Muscle layer of duodenum (tissue), 2 donors: Measurements from ENCODE around the gene GMPR.
A peak's percentile ranks its signal among the peaks of the same experiment; 100 is the strongest.

Source experiments
- H3K27ac ChIP-seq: one replicate; pipeline ENCODE4 v1.7.0; 2013; ENCODE audit warnings: mild to moderate bottlenecking, low read length
- H3K27me3 ChIP-seq: one replicate; pipeline ENCODE4 v1.7.0; 2013; ENCODE audit warnings: low read depth, mild to moderate bottlenecking, control low read depth, low read length
- H3K36me3 ChIP-seq, 2 donors: one replicate each; pipeline ENCODE4 v1.7.0; 2013; ENCODE audit warnings: low read length in 2 of 2, control low read depth in 1 of 2, mild to moderate bottlenecking in 1 of 2; ENCODE audit not compliant: insufficient read depth in 2 of 2, control insufficient read depth in 1 of 2
- H3K4me1 ChIP-seq, 2 donors: one replicate each; pipeline ENCODE4 v1.7.0; 2013; ENCODE audit warnings: low read length in 2 of 2, mild to moderate bottlenecking in 2 of 2, control low read depth in 1 of 2, moderate library complexity in 1 of 2; ENCODE audit not compliant: insufficient read depth in 2 of 2, control insufficient read depth in 1 of 2
- H3K4me3 ChIP-seq, 2 donors: one replicate each; pipeline ENCODE4 v1.7.0; 2013; ENCODE audit warnings: low read length in 2 of 2, low read depth in 1 of 2, mild to moderate bottlenecking in 1 of 2
- H3K9me3 ChIP-seq, 2 donors: one replicate each; pipeline ENCODE4 v1.7.0; 2013; ENCODE audit warnings: low read length in 2 of 2, control low read depth in 1 of 2, mild to moderate bottlenecking in 1 of 2; ENCODE audit not compliant: control insufficient read depth in 1 of 2
- donor health status: healthy.

Gene GMPR

GRCh38 chr6:16227048-16227562 is 11.3 kb upstream of the GMPR start:
- Histone ChIP-seq H3K27me3 (no peaks in the 10 kb centered on the region), H3K36me3 (no peaks in the 10 kb centered on the region), H3K4me3 (no peak overlapping the region), H3K9me3 (peaks cover 0 to 2% of the 10 kb centered on the region in 2 donors), H3K27ac (no peak overlapping the region), H3K4me1 (peaks cover 0 to 12% of the 10 kb centered on the region in 2 donors)

- H3K9me3 ChIP-seq, result peaks cover 0 to 2% of the 10 kb centered on the region in 2 donors
- H3K4me3 ChIP-seq, result no peak overlapping the region
- peaks cover 0 to 12% of the 10 kb centered on the region in 2 donors for H3K4me1 ChIP-seq
- H3K27me3 ChIP-seq, result no peaks in the 10 kb centered on the region
- no peaks in the 10 kb centered on the region for H3K36me3 ChIP-seq
- H3K27ac ChIP-seq, result no peak overlapping the region
These were observed 10.8 kb upstream of the GMPR start for GRCh38 chr6:16227605-16228004.

GRCh38 chr6:16228043-16228442 is 10.3 kb upstream of the GMPR start:
- H3K9me3 ChIP-seq, result peaks cover 0 to 2% of the 10 kb centered on the region in 2 donors
- H3K27ac ChIP-seq, result no peak overlapping the region
- no peak overlapping the region for H3K4me3 ChIP-seq
- peaks cover 0 to 12% of the 10 kb centered on the region in 2 donors for H3K4me1 ChIP-seq
- H3K27me3 ChIP-seq, result no peaks in the 10 kb centered on the region
- H3K36me3 ChIP-seq, result no peaks in the 10 kb centered on the region

- H3K36me3 ChIP-seq, result no peaks in the 10 kb centered on the region
- H3K4me1 ChIP-seq, result peaks cover 0 to 12% of the 10 kb centered on the region in 2 donors
- H3K4me3 ChIP-seq, result peak overlapping the region; percentile 1 to 19
- no peak overlapping the region for H3K27ac ChIP-seq
- no peaks in the 10 kb centered on the region for H3K27me3 ChIP-seq
- peaks cover 0 to 2% of the 10 kb centered on the region in 2 donors for H3K9me3 ChIP-seq
These were observed 9.4 kb upstream of the GMPR start for GRCh38 chr6:16228709-16229665.

- Histone ChIP-seq H3K36me3 (no peaks in the 10 kb centered on the region), H3K4me3 (peak overlapping the region in 1 of 2 donors; percentile 19), H3K27ac (no peak overlapping the region), H3K4me1 (peaks cover 0 to 12% of the 10 kb centered on the region in 2 donors), H3K27me3 (no peaks in the 10 kb centered on the region), H3K9me3 (peaks cover 0 to 2% of the 10 kb centered on the region in 2 donors)
These were observed 8.7 kb upstream of the GMPR start for GRCh38 chr6:16229700-16230099.

- no peak overlapping the region for H3K4me3 ChIP-seq
- no peaks in the 10 kb centered on the region for H3K36me3 ChIP-seq
- peaks cover 1 to 12% of the 10 kb centered on the region in 2 donors for H3K4me1 ChIP-seq
- no peaks in the 10 kb centered on the region for H3K27me3 ChIP-seq
- H3K27ac ChIP-seq, result no peak overlapping the region
- H3K9me3 ChIP-seq, result no peaks in the 10 kb centered on the region
These were observed 7.4 kb upstream of the GMPR start for GRCh38 chr6:16230953-16231352.

GRCh38 chr6:16232086-16232485 is 6.3 kb upstream of the GMPR start:
- H3K27me3 ChIP-seq, result no peaks in the 10 kb centered on the region
- no peaks in the 10 kb centered on the region for H3K36me3 ChIP-seq
- H3K4me1 ChIP-seq, result peaks cover 9 to 18% of the 10 kb centered on the region in 2 donors
- H3K4me3 ChIP-seq, result no peak overlapping the region
- no peak overlapping the region for H3K27ac ChIP-seq
- no peaks in the 10 kb centered on the region for H3K9me3 ChIP-seq

- no peak overlapping the region for H3K4me3 ChIP-seq
- no peaks in the 10 kb centered on the region for H3K9me3 ChIP-seq
These were observed 2.3 kb upstream of the GMPR start for GRCh38 chr6:16236009-16236501.

GRCh38 chr6:16236631-16237199 is 1.7 kb upstream of the GMPR start:
- H3K9me3 ChIP-seq, result no peaks in the 10 kb centered on the region
- H3K4me3 ChIP-seq, result peak overlapping the region; percentile 39 to 53
- peaks cover 12 to 20% of the 10 kb centered on the region in 2 donors for H3K4me1 ChIP-seq
- H3K36me3 ChIP-seq, result no peaks in the 10 kb centered on the region
- H3K27me3 ChIP-seq, result no peaks in the 10 kb centered on the region
- peak overlapping the region; percentile 27 for H3K27ac ChIP-seq

More at GRCh38 chr6:16236009-16236501, 2.3 kb upstream of the GMPR start:
- peaks cover 12 to 20% of the 10 kb centered on the region in 2 donors for H3K4me1 ChIP-seq
- peak overlapping the region; percentile 27 for H3K27ac ChIP-seq
- H3K36me3 ChIP-seq, result no peaks in the 10 kb centered on the region
- no peaks in the 10 kb centered on the region for H3K27me3 ChIP-seq

GRCh38 chr6:16237242-16237641 is 1.1 kb upstream of the GMPR start:
- Histone ChIP-seq H3K9me3 (no peaks in the 10 kb centered on the region), H3K27ac (peak overlapping the region; percentile 27), H3K4me3 (peak overlapping the region; percentile 39 to 53), H3K27me3 (no peaks in the 10 kb centered on the region), H3K4me1 (peaks cover 12 to 20% of the 10 kb centered on the region in 2 donors), H3K36me3 (no peaks in the 10 kb centered on the region)
